MM.1S (cell line): ENCODE data around the gene TMEM51.

Experiments
- EZH2 ChIP-seq: fragments of 300-600 bp; sonication (generic); optimal IDR thresholded peaks from 2 replicates; pipeline ENCODE3; 2017; ENCODE audit warnings: low read depth, mild to moderate bottlenecking, antibody characterized with exemption, low read length, mixed read lengths
- EZH2phosphoT487 ChIP-seq: fragments of 300-600 bp; sonication (generic); IDR thresholded peaks from 2 replicates; pipeline ENCODE4 v1.6.1; 2018; ENCODE audit warnings: antibody characterized with exemption, low read length
- TF ChIP-seq, protein P1 (sequence below): fragments of 300-600 bp; sonication (generic); IDR thresholded peaks from 2 replicates; pipeline ENCODE4 v1.5.1; 2016; ENCODE audit warnings: antibody characterized with exemption, low read length, mixed read lengths

DNA sequence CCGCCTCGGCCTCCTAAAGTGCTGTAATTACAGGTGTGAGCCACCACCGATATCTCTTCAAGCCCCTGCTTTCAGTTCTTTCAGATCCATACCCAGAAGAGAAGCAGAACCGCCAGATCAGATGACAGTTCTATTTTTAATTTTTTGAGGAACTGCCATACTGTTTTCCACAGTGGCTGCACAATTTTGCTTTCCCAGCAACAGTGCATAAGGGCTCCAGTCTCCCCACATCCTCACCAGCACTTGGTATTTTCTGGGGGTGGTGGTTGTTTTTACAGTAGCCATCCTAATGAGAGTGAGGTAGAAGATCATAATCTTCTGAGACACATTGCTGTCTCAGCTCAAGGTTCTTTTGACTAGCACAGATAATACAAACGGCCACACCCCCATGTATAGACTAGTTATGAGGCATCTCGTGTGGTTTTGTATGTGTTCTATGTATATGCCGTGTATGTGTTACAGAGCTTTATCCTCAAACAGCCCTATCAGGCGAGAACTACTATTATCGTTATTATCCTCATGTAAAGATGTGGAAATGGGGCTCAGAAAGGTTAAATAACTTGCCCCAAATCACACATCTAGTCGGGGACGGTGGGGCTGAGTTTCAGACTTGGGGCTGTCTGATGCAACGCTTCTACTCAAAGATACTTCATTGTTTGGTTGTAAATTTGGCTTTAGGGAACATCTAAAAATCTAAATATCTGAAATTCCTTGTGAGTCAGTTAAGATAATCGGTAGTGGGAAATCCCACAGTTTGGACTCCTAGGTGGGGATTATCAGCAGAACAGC is 105.5 kb downstream of the TMEM51 start:
- TF ChIP-seq, protein P1, sequence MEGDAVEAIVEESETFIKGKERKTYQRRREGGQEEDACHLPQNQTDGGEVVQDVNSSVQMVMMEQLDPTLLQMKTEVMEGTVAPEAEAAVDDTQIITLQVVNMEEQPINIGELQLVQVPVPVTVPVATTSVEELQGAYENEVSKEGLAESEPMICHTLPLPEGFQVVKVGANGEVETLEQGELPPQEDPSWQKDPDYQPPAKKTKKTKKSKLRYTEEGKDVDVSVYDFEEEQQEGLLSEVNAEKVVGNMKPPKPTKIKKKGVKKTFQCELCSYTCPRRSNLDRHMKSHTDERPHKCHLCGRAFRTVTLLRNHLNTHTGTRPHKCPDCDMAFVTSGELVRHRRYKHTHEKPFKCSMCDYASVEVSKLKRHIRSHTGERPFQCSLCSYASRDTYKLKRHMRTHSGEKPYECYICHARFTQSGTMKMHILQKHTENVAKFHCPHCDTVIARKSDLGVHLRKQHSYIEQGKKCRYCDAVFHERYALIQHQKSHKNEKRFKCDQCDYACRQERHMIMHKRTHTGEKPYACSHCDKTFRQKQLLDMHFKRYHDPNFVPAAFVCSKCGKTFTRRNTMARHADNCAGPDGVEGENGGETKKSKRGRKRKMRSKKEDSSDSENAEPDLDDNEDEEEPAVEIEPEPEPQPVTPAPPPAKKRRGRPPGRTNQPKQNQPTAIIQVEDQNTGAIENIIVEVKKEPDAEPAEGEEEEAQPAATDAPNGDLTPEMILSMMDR = no peak
- TF ChIP-seq EZH2 (no peak), EZH2phosphoT487 (no peak)
